ENCODE measurements around the gene MUC22.

DNA sequence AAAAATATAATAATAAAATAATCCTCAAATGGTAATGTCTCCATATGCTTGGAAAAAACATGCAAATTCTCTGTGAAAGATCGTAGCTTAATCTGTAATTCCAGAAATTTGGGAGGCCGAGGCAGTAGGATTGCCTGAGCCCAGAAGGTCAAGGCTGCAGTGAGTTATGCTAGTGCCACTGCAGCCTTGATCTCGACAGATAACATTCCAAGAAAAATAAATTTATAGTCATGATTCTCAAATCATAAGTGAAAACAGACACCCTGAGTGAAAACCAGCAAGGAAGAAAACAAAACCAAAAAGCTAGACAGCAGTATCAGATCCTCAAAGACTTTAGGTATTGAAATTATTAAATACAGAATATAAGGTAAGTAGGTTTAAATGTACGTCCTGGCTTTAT, 30.6 kb upstream of the MUC22 start:
- TF ChIP-seq, protein P1, sequence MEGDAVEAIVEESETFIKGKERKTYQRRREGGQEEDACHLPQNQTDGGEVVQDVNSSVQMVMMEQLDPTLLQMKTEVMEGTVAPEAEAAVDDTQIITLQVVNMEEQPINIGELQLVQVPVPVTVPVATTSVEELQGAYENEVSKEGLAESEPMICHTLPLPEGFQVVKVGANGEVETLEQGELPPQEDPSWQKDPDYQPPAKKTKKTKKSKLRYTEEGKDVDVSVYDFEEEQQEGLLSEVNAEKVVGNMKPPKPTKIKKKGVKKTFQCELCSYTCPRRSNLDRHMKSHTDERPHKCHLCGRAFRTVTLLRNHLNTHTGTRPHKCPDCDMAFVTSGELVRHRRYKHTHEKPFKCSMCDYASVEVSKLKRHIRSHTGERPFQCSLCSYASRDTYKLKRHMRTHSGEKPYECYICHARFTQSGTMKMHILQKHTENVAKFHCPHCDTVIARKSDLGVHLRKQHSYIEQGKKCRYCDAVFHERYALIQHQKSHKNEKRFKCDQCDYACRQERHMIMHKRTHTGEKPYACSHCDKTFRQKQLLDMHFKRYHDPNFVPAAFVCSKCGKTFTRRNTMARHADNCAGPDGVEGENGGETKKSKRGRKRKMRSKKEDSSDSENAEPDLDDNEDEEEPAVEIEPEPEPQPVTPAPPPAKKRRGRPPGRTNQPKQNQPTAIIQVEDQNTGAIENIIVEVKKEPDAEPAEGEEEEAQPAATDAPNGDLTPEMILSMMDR (IDR thresholded peaks at IDR 0.05; ENCODE audit: insufficient read depth, low read length, poor library complexity, severe bottlenecking): no peak
- TF ChIP-seq EZH2phosphoT487 (conservative IDR thresholded peaks at IDR 0.05; ENCODE audit: low read length): no peak
